GM19238 (cell line): ENCODE results near the gene CBX8.
"Not testable (repeated sequence)": the region's sequence is repeated elsewhere in the genome, so short reads cannot be mapped to it uniquely, and the experiment has no call there.

Experiments
- DNase-seq: peaks from one replicate; pipeline ENCODE4 v3.0.0; 2011; ENCODE audit warnings: low spot score; ENCODE audit not compliant: insufficient read length

The CBX8 gene

DNA sequence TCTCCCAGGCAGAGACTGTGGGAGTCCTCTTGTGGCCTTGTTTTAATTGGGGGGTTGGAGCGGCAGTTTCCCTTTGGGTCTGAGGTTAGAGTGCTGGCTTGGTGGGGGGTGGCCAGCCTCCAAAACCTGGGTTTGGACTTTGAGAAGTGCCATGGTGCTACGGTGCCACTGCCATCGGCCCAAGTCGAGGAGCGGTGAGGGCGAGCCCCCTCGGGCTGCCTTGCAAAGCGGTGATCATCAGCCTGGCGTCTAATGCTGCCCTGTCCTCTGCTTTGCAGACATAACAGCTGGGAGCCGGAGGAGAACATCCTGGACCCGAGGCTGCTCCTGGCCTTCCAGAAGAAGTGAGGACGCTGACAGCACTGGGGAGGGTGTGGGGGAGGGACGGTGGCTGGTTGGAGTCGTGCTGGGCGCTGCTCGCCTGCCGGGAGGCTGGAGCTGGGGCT, 17.8 kb downstream of the CBX8 start:
- no peak for DNase-seq

DNA sequence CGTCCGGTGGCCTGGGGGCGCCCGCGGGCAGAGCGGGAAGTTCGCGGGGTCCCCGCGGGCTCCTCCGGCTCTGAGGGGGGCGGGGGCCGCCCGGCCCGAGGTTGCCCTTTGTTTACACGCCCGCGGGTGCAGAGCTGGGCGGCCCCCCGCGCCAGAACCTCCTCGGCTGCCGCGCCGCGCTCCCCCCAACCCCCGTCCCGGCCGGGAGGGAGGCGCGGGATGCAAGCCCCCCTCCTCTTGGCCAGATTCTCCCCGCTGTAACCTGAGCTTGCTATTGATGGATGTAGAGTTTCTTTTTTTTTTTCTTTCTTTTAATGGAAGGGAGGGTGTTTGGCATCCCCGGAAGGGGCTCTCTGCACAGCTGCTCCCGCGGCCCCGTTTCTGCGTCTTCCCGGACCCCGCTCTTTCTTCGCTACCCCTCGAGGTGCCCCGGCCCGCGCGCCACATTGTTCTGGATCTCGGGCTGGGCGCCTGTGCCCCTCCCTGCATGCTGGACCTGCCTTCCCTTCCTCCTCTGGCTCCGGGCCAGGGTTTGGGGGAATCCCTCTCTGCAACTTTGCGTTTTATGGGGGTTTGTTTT, 18.3 kb downstream of the CBX8 start:
- no peak for DNase-seq

DNA sequence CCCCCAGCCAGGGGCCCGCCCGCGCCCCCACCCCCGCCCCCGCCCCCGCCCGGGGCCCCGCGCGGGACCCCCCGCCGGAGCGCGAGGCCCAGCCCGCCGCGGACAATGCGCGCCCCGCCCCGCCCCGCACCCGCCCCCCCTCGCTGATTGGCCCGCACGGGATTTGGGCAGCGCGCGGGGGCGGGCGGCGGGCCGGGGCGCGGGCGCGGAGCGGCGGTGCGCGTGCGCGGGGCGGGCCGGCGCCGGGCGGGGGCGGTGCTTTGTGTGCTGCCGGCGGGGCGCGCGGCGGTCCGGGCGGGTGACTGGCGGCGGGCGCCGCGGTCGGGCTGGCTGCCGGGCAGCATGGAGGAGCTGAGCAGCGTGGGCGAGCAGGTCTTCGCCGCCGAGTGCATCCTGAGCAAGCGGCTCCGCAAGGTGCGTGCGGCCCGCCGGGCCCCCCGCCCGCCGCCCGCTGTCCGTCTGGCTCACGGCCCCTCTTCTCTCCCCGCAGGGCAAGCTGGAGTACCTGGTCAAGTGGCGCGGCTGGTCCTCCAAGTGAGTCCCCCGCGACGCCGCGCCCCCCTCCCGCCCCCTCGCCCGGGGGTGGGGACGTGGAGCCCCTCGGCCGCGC, 18.9 kb downstream of the CBX8 start, which contains the start of gene CBX2:
Gene CBX2 (plus strand): TSS at position 255 of the 610 bp plus-strand sequence. CDS start 88 bp downstream, at position 343.
- peak; percentile 96 for DNase-seq

DNA sequence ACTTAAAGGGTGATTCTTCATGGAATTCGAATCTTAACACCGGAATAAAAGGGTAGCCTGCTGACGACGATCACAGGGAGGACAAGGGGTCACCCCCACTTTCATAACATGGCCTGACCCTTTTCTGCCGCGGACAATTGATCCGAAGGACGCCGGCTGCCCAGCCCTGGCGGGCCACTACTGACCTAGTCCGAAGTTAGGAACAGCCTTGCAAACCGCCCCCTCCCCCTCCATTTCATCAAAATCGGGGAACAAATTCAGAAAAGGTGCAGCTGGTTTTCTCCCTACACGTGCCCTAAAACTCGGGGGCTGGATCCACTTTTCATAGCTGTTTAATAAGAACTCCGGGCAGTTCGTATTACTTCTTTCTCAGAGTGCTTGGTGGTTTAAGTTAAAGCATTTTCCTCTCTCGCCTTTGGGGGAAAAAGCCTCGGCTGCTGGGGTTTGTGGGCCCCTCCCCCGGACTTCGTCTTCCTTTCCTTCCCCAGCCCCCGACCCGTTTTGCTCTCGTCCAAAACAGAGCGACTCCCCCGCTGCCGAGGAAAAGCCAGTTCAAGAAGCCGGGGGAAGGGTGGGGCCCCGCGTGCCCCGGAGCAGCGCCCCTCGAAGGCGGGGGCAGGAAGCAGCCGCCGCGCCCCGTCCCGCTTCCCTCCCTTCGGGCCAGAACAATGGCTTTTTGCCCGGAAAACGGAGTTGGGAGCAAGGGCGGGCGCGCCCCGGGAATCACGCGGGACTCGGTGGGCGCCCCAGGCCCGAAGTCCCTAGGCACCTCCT, 19.6 kb downstream of the CBX8 start:
- no peak for DNase-seq

DNA sequence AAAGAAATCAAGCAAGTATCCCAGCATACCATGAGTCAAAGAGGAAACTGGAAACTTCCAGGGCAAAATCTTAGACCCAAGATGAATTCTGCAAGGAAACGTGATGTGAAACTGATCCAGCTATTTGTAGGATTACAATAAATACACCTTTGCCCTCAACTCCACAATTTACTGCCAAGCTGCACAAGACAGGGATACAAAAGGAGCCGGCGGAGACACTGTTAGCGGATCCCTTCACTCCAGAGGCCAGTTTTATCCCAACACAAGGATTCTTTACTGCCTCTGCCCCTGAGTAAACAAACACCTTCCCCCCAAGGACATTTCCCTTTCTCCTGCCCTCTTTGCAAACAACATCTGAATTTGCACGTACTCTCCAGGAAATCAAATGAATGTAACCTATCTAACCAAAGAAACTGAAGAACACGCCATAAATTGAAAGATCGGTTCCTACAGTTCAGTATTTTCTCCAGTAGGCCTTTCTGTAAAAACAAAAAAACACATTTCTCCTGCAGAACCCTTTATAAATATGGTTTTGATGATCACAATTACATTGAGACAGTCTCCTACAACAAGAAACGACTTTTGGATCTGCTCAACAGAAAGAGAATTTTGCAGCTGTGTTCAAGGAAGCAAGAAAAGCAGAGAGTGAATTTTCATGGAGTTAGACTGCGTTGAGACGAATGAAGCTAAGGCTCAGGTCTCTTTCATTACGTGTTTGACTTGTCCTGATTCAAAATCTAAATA, 20.3 kb downstream of the CBX8 start:
- no peak for DNase-seq

DNA sequence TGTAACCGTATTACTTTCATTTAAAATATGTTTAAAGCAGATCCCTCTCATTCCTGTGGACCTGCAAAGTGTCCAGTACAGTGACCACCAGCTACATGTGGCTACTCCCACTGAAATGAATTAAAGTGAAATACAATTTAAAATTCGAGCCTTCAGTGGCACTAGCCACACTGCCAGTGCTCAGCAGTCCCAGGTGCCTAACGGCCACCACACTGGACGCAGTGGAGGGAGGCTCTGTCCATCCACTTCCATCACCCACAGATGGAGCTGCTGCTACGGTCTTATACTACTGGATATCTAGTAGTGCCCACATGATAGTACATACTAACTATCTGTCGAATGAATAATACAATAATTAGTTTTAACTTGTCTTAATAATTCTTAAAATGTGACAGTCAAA, 21.2 kb downstream of the CBX8 start:
- no peak for DNase-seq

DNA sequence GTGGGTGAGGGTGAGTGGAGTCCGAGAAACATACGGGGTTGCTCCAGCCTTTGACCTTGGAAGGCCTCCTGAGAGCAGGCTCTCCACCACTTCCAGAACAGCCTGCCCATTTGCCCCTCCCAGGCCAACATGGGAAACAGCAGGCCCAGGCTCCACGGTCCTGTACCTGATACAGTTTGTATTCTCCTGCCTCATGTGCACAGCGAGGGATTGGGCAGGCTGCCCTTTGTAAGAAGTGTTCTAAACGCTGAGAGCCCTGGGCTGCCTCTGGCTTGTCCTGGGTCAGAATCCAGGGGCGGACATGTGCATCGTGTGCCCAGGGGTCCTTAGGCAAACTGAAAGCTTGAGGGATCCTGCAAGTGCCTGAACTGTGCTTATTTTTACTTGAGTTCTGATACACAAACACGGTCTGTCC, 22.3 kb downstream of the CBX8 start:
- DNase-seq = no peak

DNA sequence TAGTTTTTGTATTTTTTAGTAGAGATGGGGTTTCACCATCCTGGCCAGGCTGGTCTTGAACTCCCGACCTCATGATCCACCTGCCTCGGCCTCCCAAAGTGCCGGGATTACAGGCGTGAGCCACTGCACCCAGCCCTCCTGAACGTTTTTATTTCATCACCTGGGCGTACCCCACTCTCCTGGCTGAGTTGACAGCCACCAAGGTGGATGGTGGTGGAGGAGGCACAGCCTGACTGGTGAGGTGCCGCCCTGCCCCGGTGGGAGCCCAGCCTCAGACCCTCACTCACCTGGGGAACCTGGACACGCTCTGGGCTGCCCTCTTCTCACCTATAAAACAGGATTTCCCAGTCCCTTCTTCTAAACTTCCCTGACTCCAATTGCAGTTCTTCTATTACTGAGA, 24.2 kb downstream of the CBX8 start:
- not testable (repeated sequence) for DNase-seq

DNA sequence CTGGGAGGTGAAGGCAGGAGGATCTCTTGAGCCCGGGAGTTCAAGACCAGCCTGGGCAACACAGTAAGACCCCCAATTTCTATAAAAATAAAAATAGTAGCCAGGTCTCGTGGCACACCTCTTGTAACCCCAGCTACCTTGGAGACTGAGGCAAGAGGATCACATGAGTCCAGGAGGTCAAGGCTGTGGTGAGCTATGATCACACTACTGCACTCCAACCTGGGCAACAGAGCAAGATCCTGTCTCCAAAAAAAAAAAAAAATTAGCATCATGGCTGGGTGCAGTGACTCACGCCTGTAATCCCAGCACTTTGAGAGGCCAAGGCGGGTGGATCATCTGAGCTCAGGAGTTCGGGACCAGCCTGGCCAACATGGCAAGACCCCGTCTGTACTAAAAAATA, 25.6 kb downstream of the CBX8 start:
- no peak for DNase-seq

DNA sequence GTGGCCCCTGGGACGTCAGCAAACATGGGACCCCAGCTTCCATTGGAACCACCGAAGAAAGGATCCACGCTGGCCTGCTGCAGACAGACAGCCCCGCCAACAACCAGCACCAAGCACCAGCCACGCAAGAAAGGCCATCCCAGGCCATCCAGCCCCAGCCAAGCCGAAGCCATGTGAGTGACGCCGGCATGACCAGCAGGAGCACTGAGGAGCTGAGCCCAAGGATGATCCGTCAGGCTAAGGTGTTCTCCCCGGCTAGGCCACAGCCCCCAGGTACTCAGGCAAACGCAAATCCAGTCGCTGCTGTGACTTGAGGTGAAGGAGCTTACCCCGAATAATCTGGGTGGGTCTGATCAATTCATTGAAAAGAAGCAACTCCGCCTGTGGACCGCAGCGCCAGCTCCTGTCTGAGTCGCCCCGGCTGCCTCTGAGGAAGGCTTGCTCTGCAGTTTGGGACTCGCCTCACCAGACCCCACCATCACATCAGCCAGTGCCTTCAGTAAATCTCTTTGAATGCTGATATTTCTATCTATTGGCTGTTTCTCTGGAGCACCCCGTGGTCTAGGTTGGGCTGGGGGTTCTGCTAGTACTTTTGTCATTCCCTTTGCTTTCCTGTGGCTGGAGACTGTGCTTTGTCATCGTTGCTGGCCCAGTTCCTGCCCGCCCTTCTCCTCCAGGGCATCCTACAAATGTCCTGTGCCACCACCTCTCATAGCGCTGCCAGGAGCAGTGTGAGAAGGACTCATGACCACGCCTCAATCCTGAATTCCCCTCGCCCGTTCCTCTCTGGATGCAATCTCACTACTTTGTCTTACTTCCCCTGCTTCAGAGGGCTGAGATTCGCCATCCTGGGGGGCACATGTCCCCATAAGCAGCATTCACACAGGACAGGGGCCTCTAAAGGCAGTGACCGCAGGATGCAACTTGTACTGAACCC, 27.0 kb downstream of the CBX8 start:
- DNase-seq = no peak

DNA sequence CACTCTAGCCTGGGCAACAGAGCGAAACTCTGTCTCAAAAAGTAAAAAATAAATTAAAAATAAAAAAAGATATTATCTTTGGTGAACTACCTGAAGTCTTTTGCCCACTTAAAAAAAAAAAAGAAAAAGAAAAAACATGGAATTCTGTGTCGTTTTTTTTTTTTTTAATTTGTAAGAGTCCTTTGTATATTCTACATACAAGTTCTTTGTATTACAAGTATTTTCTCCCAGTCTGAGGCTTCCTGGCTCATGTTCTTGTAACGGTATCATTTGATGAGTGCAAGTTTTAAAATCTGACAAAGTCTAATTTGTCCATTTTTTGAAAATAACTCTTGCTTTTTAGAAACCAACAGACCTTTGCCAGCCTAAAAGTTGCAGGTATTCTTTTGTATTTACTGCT, 31.2 kb downstream of the CBX8 start:
- DNase-seq = no peak

DNA sequence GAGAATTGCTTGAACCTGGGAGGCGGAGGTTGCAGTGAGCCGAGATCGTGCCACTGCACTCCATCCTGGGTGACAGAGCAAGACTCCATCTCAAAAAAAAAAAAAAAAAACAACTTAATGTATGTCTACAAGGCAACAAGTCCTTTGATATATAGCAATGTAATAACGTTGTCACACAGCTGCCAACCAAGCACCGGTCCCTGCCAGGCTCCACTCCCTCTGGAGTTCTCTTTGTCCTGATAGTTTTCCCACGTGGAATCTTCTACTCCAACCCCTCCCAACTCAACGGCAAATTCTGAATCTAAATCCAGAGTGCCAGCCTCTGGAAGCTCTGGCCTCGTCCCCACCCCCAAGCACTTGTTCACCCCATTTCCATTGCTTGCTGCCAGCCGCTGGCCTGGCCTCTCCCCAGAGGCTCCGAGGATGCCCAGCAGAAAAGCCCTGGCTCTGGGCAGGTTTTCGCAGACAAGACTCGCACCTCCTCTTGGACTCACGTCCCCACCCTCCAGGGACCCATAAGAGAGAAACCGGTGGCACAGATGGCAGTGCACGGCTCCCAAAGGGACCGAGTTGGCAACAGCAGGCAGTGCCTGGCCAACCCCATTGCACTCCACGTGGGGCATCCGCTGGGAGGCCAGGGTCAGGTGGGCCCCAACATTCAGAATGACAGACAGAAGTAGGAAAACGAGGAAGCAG, 34.8 kb downstream of the CBX8 start:
- DNase-seq = no peak

DNA sequence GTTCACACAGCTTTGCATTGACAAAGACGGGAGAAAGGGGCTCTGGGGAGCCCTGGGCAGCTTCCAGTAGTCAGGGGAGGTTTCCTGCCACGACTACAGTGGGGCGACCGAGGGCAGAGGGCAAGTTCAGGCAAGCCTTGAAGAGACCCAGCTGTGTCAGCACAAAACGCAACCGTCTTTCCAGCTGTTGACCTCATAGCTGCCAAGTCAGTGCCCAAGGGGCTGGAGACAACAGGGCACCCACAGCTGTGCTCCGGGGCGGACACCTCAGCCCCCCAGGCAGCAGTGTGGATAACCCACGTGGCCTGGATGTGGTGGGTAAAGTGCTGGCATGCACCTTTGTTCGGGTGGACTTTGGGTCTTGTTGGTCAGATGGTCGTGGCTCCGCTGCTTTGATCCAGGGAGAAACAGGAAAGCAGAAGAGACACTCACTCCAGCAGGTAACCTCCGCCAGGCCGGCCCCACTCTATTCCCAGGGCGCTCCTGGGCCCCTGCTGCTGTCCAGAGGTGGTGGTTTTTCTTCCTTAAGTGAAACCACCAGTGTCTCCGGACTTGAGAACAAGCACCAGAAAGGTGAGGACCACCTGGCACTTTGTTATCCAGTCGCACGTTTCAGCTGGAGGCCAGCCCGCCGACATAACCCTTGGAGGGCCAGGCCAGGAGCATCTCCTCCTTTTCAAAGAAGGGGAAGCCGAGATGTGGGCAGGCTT, 36.5 kb downstream of the CBX8 start:
- no peak for DNase-seq

DNA sequence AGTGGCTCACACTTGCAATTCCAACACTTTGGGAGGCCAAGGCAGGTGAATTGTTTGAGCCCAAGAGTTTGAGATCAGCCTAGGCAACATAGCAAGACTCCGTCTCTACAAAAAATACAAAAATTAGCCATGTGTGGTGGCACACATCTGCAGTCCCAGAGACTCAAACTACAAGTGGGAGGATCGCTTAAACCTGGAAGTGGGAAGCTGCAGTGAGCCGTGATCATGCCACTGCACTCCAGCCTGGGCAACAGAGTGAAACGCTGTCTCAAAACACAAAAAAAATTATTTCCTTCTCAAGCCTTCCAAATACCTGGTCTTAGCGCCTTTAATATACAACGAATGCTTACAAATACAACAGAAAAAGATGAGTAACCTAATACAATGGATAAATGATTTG, 38.6 kb downstream of the CBX8 start:
- no peak for DNase-seq

DNA sequence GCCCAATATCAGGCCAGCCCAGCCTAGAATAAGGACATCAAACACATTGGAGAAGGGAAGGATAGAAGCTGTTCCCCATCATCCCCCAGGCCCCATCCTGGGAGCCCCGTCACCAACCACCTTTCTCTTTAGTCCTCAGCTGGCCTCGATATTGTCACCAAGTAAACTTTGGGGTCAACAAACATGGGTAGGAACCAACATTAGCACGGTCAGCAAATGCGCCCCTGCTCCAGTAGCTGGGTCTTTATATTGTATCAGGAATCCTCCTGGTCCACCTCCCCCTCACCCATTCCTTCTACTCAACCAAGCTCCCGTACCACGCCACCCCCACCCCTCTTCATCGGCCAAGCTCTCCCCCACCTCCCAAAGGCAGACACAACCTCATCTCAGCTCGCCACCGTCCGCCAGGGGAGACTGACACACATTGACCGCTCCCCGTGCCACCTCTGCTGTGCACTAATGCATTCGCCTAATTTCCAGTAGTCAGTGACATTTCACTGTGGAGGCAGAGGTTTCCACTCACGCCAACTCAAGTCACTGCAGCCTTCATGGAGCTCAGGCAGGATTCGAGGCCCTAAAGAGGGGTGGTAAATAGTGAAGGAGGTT, 39.6 kb downstream of the CBX8 start:
- DNase-seq = no peak

DNA sequence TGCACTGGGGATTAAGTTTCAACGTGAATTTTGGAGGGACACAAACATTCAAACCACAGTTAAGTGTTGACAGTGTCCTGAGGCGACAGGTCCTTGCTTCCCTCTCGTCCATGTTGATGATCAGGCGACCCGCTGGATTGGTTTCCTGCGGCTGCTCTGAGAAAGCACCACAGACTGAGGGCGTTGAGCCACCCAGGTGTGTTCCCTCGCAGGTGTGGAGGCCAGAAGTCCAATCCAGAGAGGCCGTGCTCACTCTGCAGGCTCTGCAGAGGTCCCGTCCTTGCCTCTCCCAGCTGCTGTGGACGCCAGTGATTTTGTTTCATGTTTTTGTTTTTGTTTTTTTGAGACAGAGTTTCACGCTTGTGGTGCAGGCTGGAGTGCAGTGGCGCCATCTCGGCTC, 41.3 kb downstream of the CBX8 start:
- DNase-seq = no peak

DNA sequence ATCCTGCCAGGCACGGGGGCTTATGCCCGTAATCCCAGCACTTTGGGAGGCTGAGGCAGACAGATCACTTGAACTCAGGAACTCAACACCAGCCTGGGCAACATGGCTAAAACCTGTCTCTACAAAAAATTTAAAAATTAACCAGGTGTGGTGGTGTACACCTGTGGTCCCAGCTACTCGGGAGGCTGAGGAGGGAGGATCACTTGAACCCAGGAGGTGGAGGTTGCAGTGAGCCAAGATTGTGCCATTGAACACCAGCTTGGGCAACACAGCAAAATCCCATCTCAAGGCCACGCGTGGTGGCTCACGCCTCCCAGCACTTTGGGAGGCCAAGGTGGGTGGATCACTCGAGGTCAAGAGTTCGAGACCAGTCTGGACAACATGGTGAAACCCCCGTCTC, 42.0 kb downstream of the CBX8 start:
- DNase-seq = not testable (repeated sequence)

DNA sequence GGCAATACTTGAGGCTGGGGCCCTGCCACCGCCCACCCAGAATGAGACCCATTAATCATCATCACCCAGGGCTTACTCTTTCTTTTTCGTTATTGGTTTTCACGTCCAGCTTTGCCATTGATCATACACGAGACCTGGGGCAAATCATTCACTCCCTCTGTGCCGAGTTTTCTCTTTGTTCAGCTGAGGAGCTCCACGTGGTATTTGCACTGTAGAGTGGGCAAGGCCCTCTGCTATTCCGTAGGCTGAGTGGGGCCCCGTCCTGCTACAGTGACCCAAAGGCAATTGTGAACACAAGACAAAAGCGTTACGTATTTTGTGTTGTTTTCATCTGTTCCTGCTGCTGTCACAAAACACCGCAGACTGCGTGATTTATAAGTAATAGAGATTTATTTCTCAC, 42.5 kb downstream of the CBX8 start:
- DNase-seq = no peak

DNA sequence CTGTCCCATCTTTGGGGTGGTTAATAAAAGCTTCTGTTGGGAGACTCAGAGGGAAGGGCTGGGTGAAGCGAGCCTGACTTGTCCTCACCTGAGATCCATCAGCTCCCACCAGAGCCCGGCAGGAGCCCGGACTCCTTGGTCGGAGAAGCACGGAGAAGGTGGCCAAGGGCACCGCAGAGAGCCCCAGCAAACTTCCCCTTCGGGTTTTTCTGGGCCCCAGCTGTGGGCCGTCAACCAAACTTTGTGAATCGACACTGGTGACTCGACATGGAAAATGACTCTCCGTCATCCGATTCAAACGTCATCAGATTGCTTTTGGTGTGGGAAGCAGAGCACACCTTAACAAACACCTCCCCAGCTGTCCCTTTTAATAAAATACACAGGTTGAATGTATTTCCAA, 44.7 kb downstream of the CBX8 start:
- no peak for DNase-seq
